Ovary (tissue), 9 donors: ENCODE measurements around the gene DUS3L. TPM values are rescaled to one million over a fixed set of nuclear protein-coding genes. Genes with fewer than 3 reads are reported as not detected.

Source experiments
- DNase-seq, 5 donors: peaks; one replicate each; pipeline ENCODE4 v3.0.0-alpha.2; 2019 to 2020
- H3K27ac ChIP-seq, 2 donors: fragments of 200-600 bp; one replicate each; pipeline versions ENCODE4 v1.5.1 to v1.8.0; 2019 to 2022
- H3K27me3 ChIP-seq: fragments of 200-600 bp; one replicate; pipeline ENCODE4 v1.8.0; 2022
- H3K36me3 ChIP-seq: fragments of 200-600 bp; sonication (generic); one replicate; pipeline ENCODE4 v1.5.1; 2019
- H3K4me1 ChIP-seq: one replicate; pipeline ENCODE4 v1.8.1; 2013; ENCODE audit warnings: mild to moderate bottlenecking, moderate library complexity; ENCODE audit not compliant: insufficient read depth
- H3K4me3 ChIP-seq: fragments of 200-600 bp; sonication (generic); one replicate; pipeline ENCODE4 v1.5.1; 2017
- H3K9me3 ChIP-seq, 2 donors: fragments of 200-600 bp in 1 of 2; sonication (generic) in 1 of 2; one replicate each; pipeline versions ENCODE4 v1.5.1 to v1.8.1; 2013 to 2019; ENCODE audit warnings: mild to moderate bottlenecking in 1 of 2, moderate library complexity in 1 of 2
- EP300 ChIP-seq: sonication (generic); formaldehyde crosslinking; IDR thresholded peaks from one replicate; pipeline ENCODE4 v1.6.1; 2017; ENCODE audit warnings: antibody characterized with exemption
- POLR2A ChIP-seq: fragments of 450-650 bp; IDR thresholded peaks from one replicate; pipeline ENCODE4 v1.6.1; 2017; ENCODE audit warnings: antibody characterized with exemption, mild to moderate bottlenecking, moderate library complexity
- WGBS, 3 donors: extraction: QIAGEN DNeasy Blood & Tissue Kit in 1 of 3; methylation state at CpG; one replicate each; pipeline versions ENCODE4 v1.1.5 to v1.1.7; 2013 to 2017; 5-methylcytosine and 5-hydroxymethylcytosine counted together
- intact Hi-C, 4 donors: fragments of 100-400 bp; cut with DNase I; formaldehyde crosslinking; loops; one replicate each; pipeline versions ENCODE4 v1.11.0 to v1.15.1; 2022 to 2023
- polyA plus RNA-seq, 2 donors: library from polyadenylated mRNA; stranded (reverse); fragments of 200-250 nt in 1 of 2; fragments of 350-450 nt in 1 of 2; fragmentation: Illumina TruSeq in 1 of 2; extraction: RNeasy Lipid Tissue Mini Kit (QIAGEN cat#74804) in 1 of 2; gene quantifications; one replicate each; pipeline ENCODE4 v1.2.3, GENCODE V29; 2013 to 2014
- total RNA-seq, 7 donors: library from RNA; depleted of rRNA in 2 of 7; stranded (reverse); fragments of >200 nt in 2 of 7; fragmentation: NEBNext Ultra II Directional in 3 of 7; extraction: Animal tissue kit (Norgen Biotek cat#: 25700) in 3 of 7; gene quantifications; one replicate each; pipeline versions ENCODE4 v1.1.0 to v1.2.4, GENCODE V29; 2016 to 2023
- TF ChIP-seq, protein P1 (sequence below), 3 donors: fragments of 450-650 bp in 2 of 3; fragments of 200-600 bp in 1 of 3; IDR thresholded peaks; one replicate each; pipeline versions ENCODE4 v1.5.1 to v1.8.0; 2016 to 2022; ENCODE audit warnings: antibody characterized with exemption in 3 of 3, mild to moderate bottlenecking in 1 of 3
- donor health status: DM: no; HTN: no; CAD: no; lungs with moderate emphysema.
- donor health status: DM: no; HTN: no; CAD: no.
- donor health status: Bipolar disorder and iron deficiency.
- donor health status: DM: yes; HTN: yes; CAD: no.
- donor health status: DM: no; HTN: no; CAD: no.
- donor health status: DM: yes; HTN: yes; CAD: no.

Gene DUS3L
- total and polyA plus RNA-seq, 9 donors: 1.2 to 50.1 (median 39.7) TPM

GRCh38 chr19:5775668-5776309 lies 15.2 kb downstream of the DUS3L start:
- H3K27me3 ChIP-seq: no peaks in the 10 kb centered on the region
- no peak overlapping the region for H3K4me3 ChIP-seq
- H3K9me3 ChIP-seq: peaks cover 0 to 4% of the 10 kb centered on the region in 2 donors
- no peaks in the 10 kb centered on the region for H3K36me3 ChIP-seq
- no peak overlapping the region for H3K27ac ChIP-seq
- no peaks in the 10 kb centered on the region for H3K4me1 ChIP-seq
- no peak for TF ChIP-seq EP300
- TF ChIP-seq POLR2A: no peak
- TF ChIP-seq, protein P1, sequence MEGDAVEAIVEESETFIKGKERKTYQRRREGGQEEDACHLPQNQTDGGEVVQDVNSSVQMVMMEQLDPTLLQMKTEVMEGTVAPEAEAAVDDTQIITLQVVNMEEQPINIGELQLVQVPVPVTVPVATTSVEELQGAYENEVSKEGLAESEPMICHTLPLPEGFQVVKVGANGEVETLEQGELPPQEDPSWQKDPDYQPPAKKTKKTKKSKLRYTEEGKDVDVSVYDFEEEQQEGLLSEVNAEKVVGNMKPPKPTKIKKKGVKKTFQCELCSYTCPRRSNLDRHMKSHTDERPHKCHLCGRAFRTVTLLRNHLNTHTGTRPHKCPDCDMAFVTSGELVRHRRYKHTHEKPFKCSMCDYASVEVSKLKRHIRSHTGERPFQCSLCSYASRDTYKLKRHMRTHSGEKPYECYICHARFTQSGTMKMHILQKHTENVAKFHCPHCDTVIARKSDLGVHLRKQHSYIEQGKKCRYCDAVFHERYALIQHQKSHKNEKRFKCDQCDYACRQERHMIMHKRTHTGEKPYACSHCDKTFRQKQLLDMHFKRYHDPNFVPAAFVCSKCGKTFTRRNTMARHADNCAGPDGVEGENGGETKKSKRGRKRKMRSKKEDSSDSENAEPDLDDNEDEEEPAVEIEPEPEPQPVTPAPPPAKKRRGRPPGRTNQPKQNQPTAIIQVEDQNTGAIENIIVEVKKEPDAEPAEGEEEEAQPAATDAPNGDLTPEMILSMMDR (IDR thresholded peaks at IDR 0.05): no peak
- intact Hi-C loops: no loop called here
- DNase-seq: no peak
- 58 to 65% (median 59%) methylated on average over 16 to 17 of the region's 17 CpGs for WGBS, 3 donors

DNA sequence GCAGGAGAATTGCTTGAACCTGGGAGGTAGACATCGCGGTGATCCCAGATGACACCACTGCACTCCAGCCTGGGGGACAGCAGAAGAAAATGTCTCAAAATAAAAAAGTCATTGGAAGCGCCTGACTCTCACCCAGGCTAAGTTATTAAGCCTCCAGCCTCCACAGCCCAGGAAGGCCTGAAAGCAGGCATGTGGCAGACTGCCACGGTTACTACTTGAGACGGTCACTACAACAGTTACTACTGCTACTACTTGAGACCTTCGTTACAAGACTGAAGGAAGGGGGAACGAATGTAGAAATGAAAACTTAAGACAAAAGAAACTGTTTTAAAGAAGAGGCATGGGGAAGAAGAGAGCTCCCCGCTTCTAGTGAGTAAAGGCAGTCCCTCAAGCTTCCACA lies 16.0 kb downstream of the DUS3L start:
- 80 to 84% (median 83%) methylated on average over 8 of the region's 8 CpGs for WGBS, 3 donors
- Histone ChIP-seq H3K4me3 (no peak overlapping the region), H3K27me3 (no peaks in the 10 kb centered on the region), H3K9me3 (peaks cover 0 to 4% of the 10 kb centered on the region in 2 donors), H3K36me3 (no peaks in the 10 kb centered on the region), H3K4me1 (no peaks in the 10 kb centered on the region), H3K27ac (no peak overlapping the region)
- intact Hi-C loops: no loop called here
- no peak for TF ChIP-seq EP300
- TF ChIP-seq, protein P1 (IDR thresholded peaks at IDR 0.05): no peak
- no peak for TF ChIP-seq POLR2A
- no peak for DNase-seq

GRCh38 chr19:5773276-5773675 lies 17.7 kb downstream of the DUS3L start:
- WGBS, 3 donors: 78 to 90% (median 86%) methylated on average over 5 of the region's 5 CpGs

GRCh38 chr19:5772416-5772815 lies 18.5 kb downstream of the DUS3L start:
- no peak overlapping the region for H3K27ac ChIP-seq
- intact Hi-C loops: no loop called here
- H3K36me3 ChIP-seq: no peaks in the 10 kb centered on the region
- DNase-seq: no peak
- no peak overlapping the region for H3K4me3 ChIP-seq
- TF ChIP-seq, protein P1 (IDR thresholded peaks at IDR 0.05): no peak
- TF ChIP-seq EP300: no peak
- TF ChIP-seq POLR2A: no peak
- H3K4me1 ChIP-seq: no peaks in the 10 kb centered on the region
- no peaks in the 10 kb centered on the region for H3K27me3 ChIP-seq
- H3K9me3 ChIP-seq: peaks cover 0 to 4% of the 10 kb centered on the region in 2 donors
- 75 to 79% (median 76%) methylated on average over 19 of the region's 19 CpGs for WGBS, 3 donors

More at GRCh38 chr19:5773276-5773675, 17.7 kb downstream of the DUS3L start:
- Histone ChIP-seq H3K4me3 (no peak overlapping the region), H3K27ac (no peak overlapping the region), H3K27me3 (no peaks in the 10 kb centered on the region), H3K9me3 (peaks cover 0 to 4% of the 10 kb centered on the region in 2 donors), H3K36me3 (no peaks in the 10 kb centered on the region), H3K4me1 (no peaks in the 10 kb centered on the region)
- intact Hi-C loops: no loop called here
- TF ChIP-seq, protein P1 (IDR thresholded peaks at IDR 0.05): no peak
- TF ChIP-seq EP300 (no peak), POLR2A (no peak)
- DNase-seq: no peak
